ENCODE measurements around the gene FILIP1L. TPM values are rescaled to one million over a fixed set of nuclear protein-coding genes. Genes with fewer than 3 reads are reported as not detected.

Gene FILIP1L
- total and polyA plus RNA-seq, 12 donors, result 5.3 to 33.2 (median 17.4) TPM

DNA sequence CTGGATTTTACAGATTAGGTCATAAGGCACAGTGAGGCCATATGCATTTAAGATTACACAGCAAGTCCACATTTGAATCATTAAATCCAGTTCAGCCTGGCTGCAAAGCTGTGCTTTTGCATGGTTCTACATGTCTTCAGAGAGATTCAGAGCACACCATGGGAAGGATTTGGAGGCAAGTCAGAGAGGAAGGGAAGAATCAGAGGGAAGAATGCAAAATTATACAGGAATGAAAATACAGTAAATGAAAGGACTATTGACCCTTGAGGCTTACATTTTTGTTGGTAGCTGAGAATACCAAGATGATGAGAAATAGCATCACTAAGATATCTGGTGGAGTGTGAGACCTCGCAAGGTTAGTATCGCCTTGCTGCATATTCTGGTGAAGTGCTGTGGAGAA lies 13.9 kb downstream of the FILIP1L start:
- no peak overlapping the region for H3K4me3 ChIP-seq
- H3K27me3 ChIP-seq, result no peaks in the 10 kb centered on the region
- DNase-seq, result no peak
- no peaks in the 10 kb centered on the region for H3K36me3 ChIP-seq (replicated peaks in 1 of 2)
- TF ChIP-seq POLR2A (IDR thresholded peaks at IDR 0.05), result no peak
- TF ChIP-seq, protein P1, sequence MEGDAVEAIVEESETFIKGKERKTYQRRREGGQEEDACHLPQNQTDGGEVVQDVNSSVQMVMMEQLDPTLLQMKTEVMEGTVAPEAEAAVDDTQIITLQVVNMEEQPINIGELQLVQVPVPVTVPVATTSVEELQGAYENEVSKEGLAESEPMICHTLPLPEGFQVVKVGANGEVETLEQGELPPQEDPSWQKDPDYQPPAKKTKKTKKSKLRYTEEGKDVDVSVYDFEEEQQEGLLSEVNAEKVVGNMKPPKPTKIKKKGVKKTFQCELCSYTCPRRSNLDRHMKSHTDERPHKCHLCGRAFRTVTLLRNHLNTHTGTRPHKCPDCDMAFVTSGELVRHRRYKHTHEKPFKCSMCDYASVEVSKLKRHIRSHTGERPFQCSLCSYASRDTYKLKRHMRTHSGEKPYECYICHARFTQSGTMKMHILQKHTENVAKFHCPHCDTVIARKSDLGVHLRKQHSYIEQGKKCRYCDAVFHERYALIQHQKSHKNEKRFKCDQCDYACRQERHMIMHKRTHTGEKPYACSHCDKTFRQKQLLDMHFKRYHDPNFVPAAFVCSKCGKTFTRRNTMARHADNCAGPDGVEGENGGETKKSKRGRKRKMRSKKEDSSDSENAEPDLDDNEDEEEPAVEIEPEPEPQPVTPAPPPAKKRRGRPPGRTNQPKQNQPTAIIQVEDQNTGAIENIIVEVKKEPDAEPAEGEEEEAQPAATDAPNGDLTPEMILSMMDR (IDR thresholded peaks at IDR 0.05), result no peak
- H3K4me1 ChIP-seq (replicated peaks in 1 of 2), result peaks cover 9 to 21% of the 10 kb centered on the region in 2 donors
- no peak overlapping the region for H3K27ac ChIP-seq
- 89 to 100% (median 95%) methylated on average over 2 of the region's 2 CpGs for WGBS, 4 donors
- intact Hi-C loops (cut with DNase I), result no loop called here
- no peaks in the 10 kb centered on the region for H3K9me3 ChIP-seq (replicated peaks in 1 of 3)

DNA sequence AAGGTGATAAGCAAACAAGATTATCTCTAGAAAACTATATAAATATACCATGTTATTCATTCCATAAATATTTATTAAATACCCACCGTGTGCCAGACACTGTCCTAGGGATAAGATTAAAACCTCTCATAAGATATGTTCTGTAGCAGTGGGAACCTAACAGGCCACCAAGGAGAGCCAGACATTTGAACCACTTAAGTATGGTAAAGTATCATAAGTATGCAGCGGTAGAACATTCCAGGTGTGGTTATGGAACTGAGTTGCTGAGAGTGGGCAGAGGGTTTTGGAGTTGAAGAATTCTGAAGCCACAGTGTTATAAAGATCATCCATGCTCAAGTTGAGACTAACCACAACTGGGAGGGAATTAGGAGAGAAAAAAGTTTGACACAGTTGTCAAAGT lies 14.7 kb downstream of the FILIP1L start:
- Histone ChIP-seq H3K9me3 (replicated peaks in 1 of 3) (no peaks in the 10 kb centered on the region), H3K27me3 (no peaks in the 10 kb centered on the region), H3K36me3 (replicated peaks in 1 of 2) (no peaks in the 10 kb centered on the region), H3K4me3 (no peak overlapping the region), H3K27ac (no peak overlapping the region), H3K4me1 (replicated peaks in 1 of 2) (peaks cover 9 to 21% of the 10 kb centered on the region in 2 donors)
- intact Hi-C loops (cut with DNase I), result no loop called here
- no peak for TF ChIP-seq POLR2A (IDR thresholded peaks at IDR 0.05)
- TF ChIP-seq, protein P1 (IDR thresholded peaks at IDR 0.05), result no peak
- WGBS, 4 donors, result 83 to 91% (median 86%) methylated on average over 2 of the region's 2 CpGs
- no peak for DNase-seq

- Histone ChIP-seq H3K36me3 (replicated peaks in 1 of 2) (no peaks in the 10 kb centered on the region), H3K27ac (peak overlapping the region in 4 of 5 donors; percentile 36 to 70 (median 58)), H3K4me3 (no peak overlapping the region), H3K27me3 (no peaks in the 10 kb centered on the region), H3K4me1 (replicated peaks in 1 of 2) (peaks cover 9 to 21% of the 10 kb centered on the region in 2 donors), H3K9me3 (replicated peaks in 1 of 3) (no peaks in the 10 kb centered on the region)
- intact Hi-C loops (cut with DNase I), result no loop called here
- DNase-seq, result no peak
- TF ChIP-seq POLR2A (IDR thresholded peaks at IDR 0.05), result no peak
- TF ChIP-seq, protein P1 (IDR thresholded peaks at IDR 0.05), result no peak
These were observed 15.6 kb downstream of the FILIP1L start for GRCh38 chr3:100098784-100099070.

DNA sequence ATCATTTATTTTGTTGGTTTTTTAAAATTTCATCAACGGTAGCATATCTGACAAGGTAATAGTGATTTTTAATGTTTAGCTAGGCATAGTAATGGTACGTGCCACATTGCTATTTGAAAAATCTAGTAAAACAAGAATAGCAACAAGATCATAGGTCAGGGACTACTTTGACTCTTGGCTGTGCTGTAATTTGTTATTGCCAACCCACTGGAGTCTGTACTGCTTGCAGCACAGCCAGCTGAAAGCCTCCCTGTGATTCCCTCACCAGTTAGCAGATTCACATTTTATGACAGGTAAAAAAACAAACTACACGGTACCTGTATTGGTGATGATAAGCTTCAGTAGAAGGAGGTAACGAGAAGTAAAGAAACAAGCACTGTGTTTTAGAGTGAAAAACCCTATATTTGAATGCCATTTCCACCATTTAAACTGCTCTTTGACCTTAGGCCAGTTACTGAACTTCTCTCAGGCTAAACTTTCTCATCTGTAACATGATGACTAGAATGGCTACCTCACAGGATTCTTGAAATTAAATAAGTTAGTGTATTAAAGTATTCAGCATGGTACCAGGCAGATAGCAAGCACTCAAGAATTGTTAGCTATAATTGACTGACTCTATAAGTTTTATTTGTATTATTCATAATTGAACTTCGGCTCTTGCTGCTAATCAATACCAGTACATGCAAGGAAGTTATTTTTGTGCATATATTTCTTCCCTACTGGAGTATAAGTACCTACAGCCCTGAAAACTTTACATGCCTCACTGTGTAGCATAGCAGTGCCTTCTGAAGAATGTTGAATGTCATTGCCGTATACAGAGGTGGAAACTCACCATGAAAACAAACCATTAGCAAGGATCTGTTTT lies 16.1 kb downstream of the FILIP1L start:
- intact Hi-C loops (cut with DNase I), result no loop called here
- TF ChIP-seq, protein P1 (IDR thresholded peaks at IDR 0.05), result no peak
- peak in 1 of 2 donors; percentile 36 for TF ChIP-seq POLR2A (IDR thresholded peaks at IDR 0.05)
- H3K4me1 ChIP-seq (replicated peaks in 1 of 2), result peaks cover 9 to 21% of the 10 kb centered on the region in 2 donors
- H3K27ac ChIP-seq, result peak overlapping the region in 4 of 5 donors; percentile 36 to 70 (median 58)
- no peaks in the 10 kb centered on the region for H3K9me3 ChIP-seq (replicated peaks in 1 of 3)
- H3K27me3 ChIP-seq, result no peaks in the 10 kb centered on the region
- H3K36me3 ChIP-seq (replicated peaks in 1 of 2), result no peaks in the 10 kb centered on the region
- DNase-seq, result peak in 6 of 7 donors; percentile 28 to 60 (median 50)
- 49 to 56% (median 55%) methylated on average over 6 of the region's 6 CpGs for WGBS, 4 donors
- H3K4me3 ChIP-seq, result no peak overlapping the region

All from adrenal gland (tissue), 12 donors.